Activated B cell treated with CpG ODN at 0.5 μM for 24 hours (primary cell): Measurements from ENCODE around the gene PHACTR3. TPM values are rescaled to one million over a fixed set of nuclear protein-coding genes. Genes with fewer than 3 reads are reported as not detected.

Source experiments
- ATAC-seq: fragments of 200-7000 bp; cut with Tn5 transposase; one replicate; pipeline ENCODE4 v1.10.0; 2021; ENCODE audit warnings: low read depth, mild to moderate bottlenecking, moderate library complexity
- CTCF ChIA-PET: fragments of 350-600 bp; sonication (Branson Sonifier 250); formaldehyde crosslinking; loops from one replicate; lab custom pipeline; 2021; ENCODE audit warnings: antibody characterized with exemption; lab: Charles Lee
- POLR2A ChIA-PET: fragments of 350-600 bp; sonication (Branson Sonifier 250); formaldehyde crosslinking; loops from one replicate; lab custom pipeline; 2021; ENCODE audit warnings: antibody characterized with exemption; lab: Charles Lee
- DNase-seq: peaks from one replicate; pipeline ENCODE4 v3.0.0; 2022
- H3K27ac Mint-ChIP-seq: one replicate; pipeline ENCODE4 v1.8.0; 2020; ENCODE audit warnings: mixed read lengths
- H3K27me3 Mint-ChIP-seq: one replicate; pipeline ENCODE4 v1.8.0; 2021; ENCODE audit warnings: mixed read lengths
- H3K36me3 Mint-ChIP-seq: one replicate; pipeline ENCODE4 v1.8.0; 2021; ENCODE audit warnings: low read depth, mixed read lengths
- H3K4me1 Mint-ChIP-seq: one replicate; pipeline ENCODE4 v1.8.0; 2021; ENCODE audit warnings: mixed read lengths
- H3K4me3 Mint-ChIP-seq: one replicate; pipeline ENCODE4 v1.8.0; 2020; ENCODE audit warnings: mild to moderate bottlenecking, mixed read lengths
- H3K9me3 Mint-ChIP-seq: one replicate; pipeline ENCODE4 v1.8.0; 2020; ENCODE audit warnings: mixed read lengths
- intact Hi-C: fragments of 100-400 bp; cut with micrococcal nuclease; formaldehyde crosslinking; loops from one replicate; pipeline ENCODE4 v1.15.1; 2024
- total RNA-seq: library from RNA; stranded (reverse); gene quantifications from 2 replicates; pipeline ENCODE4 v1.2.3, GENCODE V29; 2022
- TF ChIP-seq, protein P1 (sequence below): fragments of 200-600 bp; IDR thresholded peaks from one replicate; pipeline ENCODE4 v1.8.0; 2022; ENCODE audit warnings: antibody characterized with exemption, mild to moderate bottlenecking

Gene PHACTR3
- total RNA-seq, 1 donor from 2014 or later = not detected

DNA sequence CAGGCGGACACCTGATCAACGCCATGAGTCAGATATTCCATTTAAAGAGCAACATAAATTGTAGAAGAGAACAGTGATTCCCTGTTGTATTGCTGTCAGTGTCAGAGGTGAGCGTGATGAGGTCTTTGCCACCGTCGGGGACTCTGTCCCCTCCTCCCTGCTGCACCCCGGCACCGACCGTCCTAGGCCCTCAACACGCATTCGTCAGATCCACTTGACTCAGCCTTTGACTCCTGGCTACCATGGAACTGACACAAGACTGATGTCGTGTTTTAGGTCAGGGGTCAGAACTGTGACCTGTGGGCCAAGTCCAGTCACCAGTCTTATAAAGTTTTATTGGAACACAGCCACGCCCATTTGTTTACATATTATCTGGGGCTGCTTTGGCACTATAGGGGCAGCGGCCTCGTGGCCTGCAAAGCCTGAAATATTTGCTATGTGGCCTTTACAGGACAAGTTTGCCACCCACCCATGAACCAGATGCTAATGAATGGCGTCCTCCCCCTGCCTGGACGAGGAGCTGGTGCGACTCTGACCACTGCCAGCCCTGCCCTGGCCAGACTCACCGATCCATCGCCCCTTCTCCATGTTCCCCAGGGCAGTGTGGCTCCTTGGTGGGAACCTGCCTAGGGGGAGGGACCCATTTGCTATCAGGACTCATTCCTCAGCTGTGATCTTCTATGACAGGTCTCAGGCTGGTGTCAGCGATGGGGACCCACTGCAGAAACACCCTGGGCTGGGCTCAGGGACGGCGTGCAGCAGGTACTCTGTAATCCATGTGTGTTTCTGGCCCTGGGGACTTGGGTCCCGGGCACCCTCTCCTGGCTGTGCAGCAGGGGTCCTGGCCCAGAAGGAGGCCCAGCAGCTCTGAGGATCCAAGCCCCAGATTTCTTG is 37.5 kb upstream of the PHACTR3 start:
- Mint-ChIP-seq H3K4me3 (no peak overlapping the region), H3K27ac (no peak overlapping the region), H3K9me3 (no peaks in the 10 kb centered on the region), H3K4me1 (no peaks in the 10 kb centered on the region), H3K36me3 (no peaks in the 10 kb centered on the region), H3K27me3 (peaks cover 5% of the 10 kb centered on the region)
- intact Hi-C loops = no loop called here
- ChIA-PET POLR2A (no interaction called here), CTCF (interaction anchor here (1.2 kb wide), 1 partner anchor 9 kb away, joined by 4 read pairs; no protein-coding TSS in a partner anchor)
- TF ChIP-seq, protein P1, sequence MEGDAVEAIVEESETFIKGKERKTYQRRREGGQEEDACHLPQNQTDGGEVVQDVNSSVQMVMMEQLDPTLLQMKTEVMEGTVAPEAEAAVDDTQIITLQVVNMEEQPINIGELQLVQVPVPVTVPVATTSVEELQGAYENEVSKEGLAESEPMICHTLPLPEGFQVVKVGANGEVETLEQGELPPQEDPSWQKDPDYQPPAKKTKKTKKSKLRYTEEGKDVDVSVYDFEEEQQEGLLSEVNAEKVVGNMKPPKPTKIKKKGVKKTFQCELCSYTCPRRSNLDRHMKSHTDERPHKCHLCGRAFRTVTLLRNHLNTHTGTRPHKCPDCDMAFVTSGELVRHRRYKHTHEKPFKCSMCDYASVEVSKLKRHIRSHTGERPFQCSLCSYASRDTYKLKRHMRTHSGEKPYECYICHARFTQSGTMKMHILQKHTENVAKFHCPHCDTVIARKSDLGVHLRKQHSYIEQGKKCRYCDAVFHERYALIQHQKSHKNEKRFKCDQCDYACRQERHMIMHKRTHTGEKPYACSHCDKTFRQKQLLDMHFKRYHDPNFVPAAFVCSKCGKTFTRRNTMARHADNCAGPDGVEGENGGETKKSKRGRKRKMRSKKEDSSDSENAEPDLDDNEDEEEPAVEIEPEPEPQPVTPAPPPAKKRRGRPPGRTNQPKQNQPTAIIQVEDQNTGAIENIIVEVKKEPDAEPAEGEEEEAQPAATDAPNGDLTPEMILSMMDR = no peak
- DNase-seq = no peak
- no peak for ATAC-seq

DNA sequence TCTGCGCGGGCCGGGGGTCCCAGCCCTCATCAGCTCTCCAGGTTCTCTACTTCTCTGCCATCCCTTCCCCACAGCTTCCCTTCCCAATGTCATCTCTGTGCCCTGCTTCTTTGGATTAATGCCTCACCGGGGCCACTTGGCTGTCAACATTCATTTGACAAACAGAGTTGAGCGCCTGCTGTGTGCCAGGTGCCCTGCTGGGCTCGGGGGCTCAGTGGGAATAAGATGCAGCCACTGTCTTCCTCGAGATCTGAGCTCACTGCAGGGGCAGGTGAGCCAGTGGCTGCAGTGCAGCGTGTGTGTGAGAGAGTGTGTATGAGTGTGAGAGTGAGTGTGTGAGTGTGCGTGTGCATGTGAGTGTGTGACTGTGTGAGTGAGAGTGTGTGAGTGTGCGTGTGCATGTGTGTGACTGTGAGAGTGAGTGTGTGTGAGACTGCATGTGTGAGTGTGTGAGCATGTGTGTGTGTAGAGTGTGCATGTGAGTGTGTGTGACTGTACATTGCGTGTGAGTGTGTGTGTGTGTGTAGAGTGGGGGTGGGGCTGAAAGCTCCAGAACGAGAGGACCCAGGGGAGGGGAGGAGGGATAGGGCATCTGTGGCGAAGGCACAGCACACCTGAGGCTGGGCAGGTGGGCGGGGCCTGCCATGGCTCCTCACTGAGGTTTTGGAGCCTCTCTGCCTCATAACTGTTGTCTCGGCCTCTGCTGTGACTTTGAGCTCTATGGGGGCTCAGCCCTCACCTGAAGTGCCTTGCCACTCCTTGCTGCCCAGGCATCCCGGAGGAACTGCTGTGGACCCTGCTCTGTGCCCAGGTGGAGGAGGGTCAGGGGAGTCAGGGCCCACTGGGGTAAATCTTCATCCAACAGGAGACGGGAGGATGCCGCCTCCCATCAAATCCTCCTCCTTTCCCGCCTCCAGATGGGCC is 36.5 kb upstream of the PHACTR3 start:
- ATAC-seq (no peak), DNase-seq (no peak)
- H3K4me3 Mint-ChIP-seq = no peak overlapping the region
- CTCF ChIA-PET = interaction anchor here (1.2 kb wide), 1 partner anchor 8 kb away, joined by 4 read pairs; no protein-coding TSS in a partner anchor
- H3K4me1 Mint-ChIP-seq = no peaks in the 10 kb centered on the region
- no peaks in the 10 kb centered on the region for H3K36me3 Mint-ChIP-seq
- H3K27ac Mint-ChIP-seq = no peak overlapping the region
- H3K9me3 Mint-ChIP-seq = no peaks in the 10 kb centered on the region
- H3K27me3 Mint-ChIP-seq = peaks cover 5% of the 10 kb centered on the region
- TF ChIP-seq, protein P1 = no peak
- POLR2A ChIA-PET = no interaction called here
- intact Hi-C loops = no loop called here

DNA sequence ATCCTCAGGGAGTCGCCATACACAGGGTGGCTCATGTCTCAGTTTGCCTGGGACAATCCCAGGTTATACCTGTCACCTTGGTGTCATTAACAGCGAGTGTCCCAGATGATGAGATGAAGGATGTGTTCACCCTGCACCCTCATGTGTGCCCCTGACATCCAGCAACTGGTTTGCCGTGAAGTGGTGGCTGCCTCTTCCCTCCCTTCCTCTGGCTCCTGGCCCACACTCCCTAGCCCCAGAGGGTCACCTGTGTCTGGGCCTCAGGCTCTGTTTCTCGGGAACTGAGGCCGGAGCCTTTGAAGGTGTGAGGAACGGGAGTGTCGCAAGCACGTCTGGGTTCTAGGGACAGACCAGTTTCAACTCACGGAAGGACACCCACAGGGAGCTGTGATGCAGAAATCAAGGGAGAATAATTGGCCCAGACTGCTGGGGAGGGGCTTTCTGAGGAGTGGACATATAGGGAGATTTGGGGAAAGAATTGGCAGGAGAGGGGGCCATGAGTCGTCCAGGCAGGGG is 35.8 kb upstream of the PHACTR3 start:
- H3K27me3 Mint-ChIP-seq = peaks cover 11% of the 10 kb centered on the region
- TF ChIP-seq, protein P1 = no peak
- DNase-seq = no peak
- no peak for ATAC-seq
- no peak overlapping the region for H3K4me3 Mint-ChIP-seq
- POLR2A ChIA-PET = no interaction called here
- H3K4me1 Mint-ChIP-seq = no peaks in the 10 kb centered on the region
- intact Hi-C loops = no loop called here
- CTCF ChIA-PET = no interaction called here
- no peaks in the 10 kb centered on the region for H3K9me3 Mint-ChIP-seq
- H3K36me3 Mint-ChIP-seq = no peaks in the 10 kb centered on the region
- no peak overlapping the region for H3K27ac Mint-ChIP-seq

DNA sequence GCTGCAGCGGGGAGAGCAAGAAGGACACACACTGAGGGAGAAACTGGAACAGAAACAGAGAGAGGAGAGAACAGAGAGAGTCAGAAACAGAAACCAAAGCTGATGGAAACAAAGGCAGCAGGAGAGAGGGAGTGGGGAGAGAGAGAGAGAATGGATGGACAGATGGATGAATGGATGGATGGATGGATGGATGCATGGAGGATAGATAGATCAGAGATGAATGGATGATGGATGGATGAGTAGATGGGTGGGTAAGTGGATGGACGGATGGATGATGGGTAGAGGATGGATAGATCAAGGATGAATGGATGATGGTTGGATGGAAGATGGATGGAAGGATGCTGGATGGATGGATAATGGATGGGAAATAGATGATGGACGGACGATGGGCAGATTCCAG is 35.0 kb upstream of the PHACTR3 start:
- TF ChIP-seq, protein P1 = no peak
- Mint-ChIP-seq H3K27ac (no peak overlapping the region), H3K36me3 (no peaks in the 10 kb centered on the region), H3K4me1 (no peaks in the 10 kb centered on the region), H3K27me3 (peaks cover 11% of the 10 kb centered on the region), H3K4me3 (no peak overlapping the region), H3K9me3 (no peaks in the 10 kb centered on the region)
- ATAC-seq (no peak), DNase-seq (no peak)
- ChIA-PET POLR2A (no interaction called here), CTCF (no interaction called here)
- intact Hi-C loops = no loop called here
